Omental fat pad (tissue), 4 donors: Measurements from ENCODE around the gene BMAL1. TPM values are rescaled to one million over a fixed set of nuclear protein-coding genes. Genes with fewer than 3 reads are reported as not detected.

Experiments used
- ATAC-seq: fragments of 150-250 bp; one replicate; pipeline ENCODE4 v1.9.1; 2016; ENCODE audit warnings: mild to moderate bottlenecking, moderate library complexity; ENCODE audit not compliant: low FRiP score
- DNase-seq: peaks from one replicate; pipeline ENCODE4 v3.0.0-alpha.2; 2019; ENCODE audit warnings: low spot score
- CTCF ChIP-seq, 3 donors: fragments of 450-650 bp; IDR thresholded peaks; one replicate each; pipeline ENCODE4 v1.5.1; 2016 to 2017; ENCODE audit warnings: antibody characterized with exemption in 3 of 3, mild to moderate bottlenecking in 3 of 3, moderate library complexity in 2 of 3
- total RNA-seq, 4 donors: library from RNA; depleted of rRNA; stranded (reverse); fragments of >200 nt; gene quantifications; one replicate each; pipeline ENCODE4 v1.1.0, GENCODE V29; 2016

Gene BMAL1
- total RNA-seq, 4 donors from 2014 or later, result 52.5 to 60.5 (median 53.9) TPM

- TF ChIP-seq CTCF (IDR thresholded peaks at IDR 0.05), result no peak
- no peak for ATAC-seq
Measured at GRCh38 chr11:13368041-13368446, 90.5 kb downstream of the BMAL1 start.

GRCh38 chr11:13373216-13373615, 95.6 kb downstream of the BMAL1 start:
- ATAC-seq, result no peak
- no peak for TF ChIP-seq CTCF (IDR thresholded peaks at IDR 0.05)
- DNase-seq, result no peak

More at GRCh38 chr11:13368041-13368446, 90.5 kb downstream of the BMAL1 start:
- DNase-seq, result no peak

- DNase-seq (no peak), ATAC-seq (no peak)
- TF ChIP-seq CTCF (IDR thresholded peaks at IDR 0.05), result no peak
Measured at GRCh38 chr11:13375798-13376197, 98.2 kb downstream of the BMAL1 start.

GRCh38 chr11:13376402-13376801, 98.8 kb downstream of the BMAL1 start:
- no peak for ATAC-seq

GRCh38 chr11:13376838-13377237, 99.2 kb downstream of the BMAL1 start:
- no peak for DNase-seq
- no peak for TF ChIP-seq CTCF (IDR thresholded peaks at IDR 0.05)
- ATAC-seq, result no peak

More at GRCh38 chr11:13376402-13376801, 98.8 kb downstream of the BMAL1 start:
- no peak for TF ChIP-seq CTCF (IDR thresholded peaks at IDR 0.05)
- DNase-seq, result no peak

- no peak for TF ChIP-seq CTCF (IDR thresholded peaks at IDR 0.05)
- DNase-seq (no peak), ATAC-seq (no peak)
Measured at GRCh38 chr11:13378316-13378715, 100.7 kb downstream of the BMAL1 start.

- ATAC-seq (no peak), DNase-seq (no peak)
- no peak for TF ChIP-seq CTCF (IDR thresholded peaks at IDR 0.05)
Measured at GRCh38 chr11:13380731-13381130, 103.1 kb downstream of the BMAL1 start.
